ENCODE results near the gene NCOA7. TPM values are rescaled to one million over a fixed set of nuclear protein-coding genes. Genes with fewer than 3 reads are reported as not detected.

The NCOA7 gene
- total RNA-seq, 1 experiment from 2014 or later = 9.4 TPM

GRCh38 chr6:125753218-125753936, 37.4 kb upstream of the NCOA7 start:
- H3K14ac ChIP-seq (ENCODE audit: insufficient read depth, low read length) = no peak overlapping the region
- H4K5ac ChIP-seq (ENCODE audit: insufficient read length, low read depth, low read length) = no peak overlapping the region
- no peak overlapping the region for H2BK20ac ChIP-seq (ENCODE audit: low read depth, low read length, poor library complexity, severe bottlenecking)
- H3K27me3 ChIP-seq (ENCODE audit: insufficient read depth, low read length) = peaks cover 9% of the 10 kb centered on the region; the same call in 1 of the 2 replicates
- H3K4ac ChIP-seq (ENCODE audit: low read depth, low read length) = no peak overlapping the region
- no peak overlapping the region for H2BK12ac ChIP-seq (ENCODE audit: insufficient read length, low read depth, low read length)
- Mint-ChIP-seq H3K27me3 (ENCODE audit: low read depth) (peaks cover 17% of the 10 kb centered on the region), H3K4me3 (peak overlapping the region in 1 of 2 experiments; percentile 63; a peak in 4 of 5 replicates), H3K36me3 (ENCODE audit: insufficient read depth in 1 of 3, low read depth in 3 of 3) (peaks cover 0 to 24% (median 15%) of the 10 kb centered on the region in 3 experiments; a peak in 4 of 7 replicates), H3K9me3 (no peaks in the 10 kb centered on the region; a peak in 1 of 5 replicates), H3K27ac (peak overlapping the region in 1 of 3 experiments; percentile 91; a peak in 4 of 7 replicates), H3K4me1 (peaks cover 56 to 61% of the 10 kb centered on the region in 2 experiments)
- H3T11ph ChIP-seq (ENCODE audit: low read length) = no peak overlapping the region
- H2BK5ac ChIP-seq (ENCODE audit: insufficient read length, low read length) = no peak overlapping the region
- no peak overlapping the region for H2BK15ac ChIP-seq (ENCODE audit: low read depth, low read length)
- TF ChIP-seq CTCF (conservative IDR thresholded peaks at IDR 0.05) = peak; percentile 68
- H3K23ac ChIP-seq (ENCODE audit: insufficient read length, low read depth, low read length) = no peak overlapping the region
- no peak overlapping the region for H4K91ac ChIP-seq (ENCODE audit: insufficient read length, low read depth, low read length)
- no peak overlapping the region for H4K8ac ChIP-seq (replicated peaks; ENCODE audit: insufficient read length, low read depth, low read length)
- no peaks in the 10 kb centered on the region for H3K9me3 ChIP-seq (ENCODE audit: control insufficient read depth, low read depth, low read length)
- no peak overlapping the region for H3K18ac ChIP-seq (ENCODE audit: insufficient read length, low read depth, low read length)
- H3K56ac ChIP-seq (ENCODE audit: insufficient read length, low read depth, low read length) = no peak overlapping the region
- no peaks in the 10 kb centered on the region for H4K20me1 ChIP-seq (ENCODE audit: control insufficient read depth, insufficient read depth, insufficient read length)
- DNase-seq = no peak
- H2AK5ac ChIP-seq (ENCODE audit: insufficient read length, low read length) = no peak overlapping the region
- peaks cover 2% of the 10 kb centered on the region; the same call in 1 of the 2 replicates for H3K79me2 ChIP-seq (ENCODE audit: insufficient read depth, low read length)
- H2BK120ac ChIP-seq (ENCODE audit: low read depth, low read length, poor library complexity, severe bottlenecking) = no peak overlapping the region
- no peak overlapping the region for H3K9ac ChIP-seq (ENCODE audit: extremely low read depth, insufficient read length, low read length)
- no peak overlapping the region for H3K27ac ChIP-seq (ENCODE audit: insufficient read length, low read depth, low read length)
- peaks cover 17% of the 10 kb centered on the region for H3K23me2 ChIP-seq (ENCODE audit: insufficient read length, low read depth, low read length, poor library complexity, severe bottlenecking)
- H2AFZ ChIP-seq (ENCODE audit: low read length) = no peak overlapping the region
- H3K79me1 ChIP-seq (ENCODE audit: insufficient read depth, low read depth, low read length, poor library complexity, severe bottlenecking) = no peaks in the 10 kb centered on the region
- peaks cover 8% of the 10 kb centered on the region for H3K4me1 ChIP-seq (ENCODE audit: insufficient read depth, low read length)
- WGBS (ENCODE audit: extremely low coverage, insufficient read length, low lambda C conversion rate) = no CpG with 5 or more reads among the region's 5 CpGs
- H3K4me2 ChIP-seq (ENCODE audit: insufficient read depth, insufficient read length, low read length) = no peak overlapping the region
